Thyroid gland (tissue), 4 donors: ENCODE data around the gene CGB2.

ENCODE experiments used
- CTCF ChIP-seq, 6 experiments: fragments of 200-600 bp in 3 of 6; fragments of 450-650 bp in 3 of 6; sonication (generic) in 3 of 6; IDR thresholded peaks; one replicate each; pipeline ENCODE4 v1.5.1; 2016 to 2019; ENCODE audit warnings: antibody characterized with exemption in 6 of 6, mild to moderate bottlenecking in 2 of 6, inconsistent platforms in 1 of 6, moderate library complexity in 1 of 6
- POLR2A ChIP-seq, 2 donors: fragments of 450-650 bp; IDR thresholded peaks; one replicate each; pipeline ENCODE4 v1.6.1; 2017; ENCODE audit warnings: antibody characterized with exemption in 2 of 2, mild to moderate bottlenecking in 2 of 2, moderate library complexity in 1 of 2

GRCh38 chr19:49017666-49018351 lies 13.9 kb upstream of the CGB2 start:
- TF ChIP-seq POLR2A (IDR thresholded peaks at IDR 0.05) = no peak
- peak in 2 of 6 experiments; percentile 33 to 54 for TF ChIP-seq CTCF (IDR thresholded peaks at IDR 0.05)
